ENCODE results near the gene NEDD4L. TPM values are rescaled to one million over a fixed set of nuclear protein-coding genes. Genes with fewer than 3 reads are reported as not detected.

Gene NEDD4L
- total and polyA plus RNA-seq, 3 donors from 2014 or later: 14.3 to 43.1 (median 42.7) TPM

DNA sequence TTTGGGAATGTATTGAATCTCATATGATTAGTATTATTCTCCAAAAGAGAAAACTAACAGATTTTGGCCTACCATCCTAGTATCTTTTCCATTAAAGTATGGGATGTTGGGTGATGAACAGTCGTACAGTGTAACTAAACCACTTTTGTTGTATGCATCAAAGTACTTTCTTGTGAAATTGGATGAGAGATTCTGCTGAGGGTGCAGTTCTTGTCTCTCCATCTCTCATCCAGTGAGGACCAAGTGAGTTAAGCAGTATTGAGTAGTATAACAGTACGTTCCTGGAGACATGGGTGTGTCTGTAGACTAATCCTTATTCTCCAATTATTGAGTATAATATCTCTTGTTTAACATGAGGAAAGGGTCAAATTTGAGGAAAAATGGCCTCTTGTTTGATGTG is 209.3 kb downstream of the NEDD4L start:
- Histone ChIP-seq H3K36me3 (ENCODE audit: low read depth, missing control alignments) (no peaks in the 10 kb centered on the region), H3K4me1 (no peaks in the 10 kb centered on the region), H3K9me3 (no peaks in the 10 kb centered on the region), H3K4me3 (no peak overlapping the region), H3K27me3 (no peaks in the 10 kb centered on the region), H3K27ac (no peak overlapping the region)
- no peak for DNase-seq
- intact Hi-C loops (cut with DNase I; ENCODE audit: low total_unique reads): no loop called here
- 85 to 92% methylated on average over 2 of the region's 2 CpGs for WGBS, 2 donors
- TF ChIP-seq, protein P1, sequence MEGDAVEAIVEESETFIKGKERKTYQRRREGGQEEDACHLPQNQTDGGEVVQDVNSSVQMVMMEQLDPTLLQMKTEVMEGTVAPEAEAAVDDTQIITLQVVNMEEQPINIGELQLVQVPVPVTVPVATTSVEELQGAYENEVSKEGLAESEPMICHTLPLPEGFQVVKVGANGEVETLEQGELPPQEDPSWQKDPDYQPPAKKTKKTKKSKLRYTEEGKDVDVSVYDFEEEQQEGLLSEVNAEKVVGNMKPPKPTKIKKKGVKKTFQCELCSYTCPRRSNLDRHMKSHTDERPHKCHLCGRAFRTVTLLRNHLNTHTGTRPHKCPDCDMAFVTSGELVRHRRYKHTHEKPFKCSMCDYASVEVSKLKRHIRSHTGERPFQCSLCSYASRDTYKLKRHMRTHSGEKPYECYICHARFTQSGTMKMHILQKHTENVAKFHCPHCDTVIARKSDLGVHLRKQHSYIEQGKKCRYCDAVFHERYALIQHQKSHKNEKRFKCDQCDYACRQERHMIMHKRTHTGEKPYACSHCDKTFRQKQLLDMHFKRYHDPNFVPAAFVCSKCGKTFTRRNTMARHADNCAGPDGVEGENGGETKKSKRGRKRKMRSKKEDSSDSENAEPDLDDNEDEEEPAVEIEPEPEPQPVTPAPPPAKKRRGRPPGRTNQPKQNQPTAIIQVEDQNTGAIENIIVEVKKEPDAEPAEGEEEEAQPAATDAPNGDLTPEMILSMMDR (IDR thresholded peaks at IDR 0.05): no peak
- TF ChIP-seq POLR2A (IDR thresholded peaks at IDR 0.05): no peak

DNA sequence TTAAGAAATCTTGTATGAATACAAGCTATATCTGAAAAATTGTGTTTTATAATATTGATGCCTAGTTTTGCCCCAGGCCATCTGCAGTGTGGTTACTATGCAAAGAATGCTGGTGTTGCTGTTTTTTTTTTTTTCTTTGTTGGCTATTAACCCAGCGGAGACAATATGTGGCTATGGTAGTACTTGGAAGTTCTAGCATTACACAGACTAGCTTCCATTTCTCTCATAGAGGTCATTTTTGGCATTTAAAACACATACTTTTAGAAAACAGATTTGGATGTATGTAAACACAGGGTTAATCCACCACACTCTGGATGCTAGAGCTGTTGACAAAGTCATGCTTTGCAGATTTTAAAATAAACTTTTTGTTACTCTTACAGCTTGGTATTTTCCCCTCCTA is 209.8 kb downstream of the NEDD4L start:
- H3K36me3 ChIP-seq (ENCODE audit: low read depth, missing control alignments): no peaks in the 10 kb centered on the region
- no peak overlapping the region for H3K4me3 ChIP-seq
- no peak for DNase-seq
- H3K27me3 ChIP-seq: no peaks in the 10 kb centered on the region
- H3K27ac ChIP-seq: no peak overlapping the region
- TF ChIP-seq, protein P1 (IDR thresholded peaks at IDR 0.05): no peak
- TF ChIP-seq POLR2A (IDR thresholded peaks at IDR 0.05): no peak
- no peaks in the 10 kb centered on the region for H3K9me3 ChIP-seq
- intact Hi-C loops (cut with DNase I; ENCODE audit: low total_unique reads): no loop called here
- H3K4me1 ChIP-seq: no peaks in the 10 kb centered on the region
- 97 to 100% methylated on average over 1 of the region's 1 CpG for WGBS, 2 donors

DNA sequence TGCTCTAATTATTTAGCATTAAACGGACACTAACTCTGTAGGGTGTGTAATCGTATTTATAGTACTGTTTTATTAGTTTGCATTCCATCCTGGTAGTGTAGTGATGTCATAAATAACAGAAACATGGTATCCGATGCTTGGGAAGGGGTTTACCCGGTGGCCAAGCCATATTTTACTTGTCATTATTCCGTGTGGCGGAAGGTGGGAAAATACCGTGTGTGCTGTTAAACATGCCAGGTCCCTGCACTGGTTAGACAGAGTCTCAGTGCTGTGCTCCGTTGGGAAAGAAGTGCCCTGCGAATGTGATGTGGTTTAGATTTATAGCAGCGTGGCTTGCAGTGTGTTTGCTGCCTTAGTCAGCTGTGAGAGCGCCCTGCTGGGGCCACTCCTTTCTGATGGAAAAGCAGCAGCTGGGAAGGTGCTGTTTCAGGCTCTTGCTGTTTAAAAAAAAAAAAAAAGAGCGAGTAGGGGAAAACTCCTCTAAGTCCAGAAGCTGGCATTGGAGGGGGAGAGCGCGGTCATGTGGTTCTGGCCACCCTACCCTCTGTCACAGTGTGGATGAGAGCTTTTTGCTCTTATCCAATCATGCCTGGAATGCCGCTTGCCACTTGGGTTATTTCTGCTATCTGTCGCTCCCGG is 211.0 kb downstream of the NEDD4L start:
- no peak for TF ChIP-seq POLR2A (IDR thresholded peaks at IDR 0.05)
- TF ChIP-seq, protein P1 (IDR thresholded peaks at IDR 0.05): no peak
- H3K9me3 ChIP-seq: no peaks in the 10 kb centered on the region
- DNase-seq: no peak
- H3K27ac ChIP-seq: no peak overlapping the region
- no peaks in the 10 kb centered on the region for H3K4me1 ChIP-seq
- no peak overlapping the region for H3K4me3 ChIP-seq
- WGBS, 2 donors: 49 to 62% methylated on average over 17 of the region's 17 CpGs
- H3K36me3 ChIP-seq (ENCODE audit: low read depth, missing control alignments): no peaks in the 10 kb centered on the region
- H3K27me3 ChIP-seq: no peaks in the 10 kb centered on the region
- intact Hi-C loops (cut with DNase I; ENCODE audit: low total_unique reads): no loop called here

DNA sequence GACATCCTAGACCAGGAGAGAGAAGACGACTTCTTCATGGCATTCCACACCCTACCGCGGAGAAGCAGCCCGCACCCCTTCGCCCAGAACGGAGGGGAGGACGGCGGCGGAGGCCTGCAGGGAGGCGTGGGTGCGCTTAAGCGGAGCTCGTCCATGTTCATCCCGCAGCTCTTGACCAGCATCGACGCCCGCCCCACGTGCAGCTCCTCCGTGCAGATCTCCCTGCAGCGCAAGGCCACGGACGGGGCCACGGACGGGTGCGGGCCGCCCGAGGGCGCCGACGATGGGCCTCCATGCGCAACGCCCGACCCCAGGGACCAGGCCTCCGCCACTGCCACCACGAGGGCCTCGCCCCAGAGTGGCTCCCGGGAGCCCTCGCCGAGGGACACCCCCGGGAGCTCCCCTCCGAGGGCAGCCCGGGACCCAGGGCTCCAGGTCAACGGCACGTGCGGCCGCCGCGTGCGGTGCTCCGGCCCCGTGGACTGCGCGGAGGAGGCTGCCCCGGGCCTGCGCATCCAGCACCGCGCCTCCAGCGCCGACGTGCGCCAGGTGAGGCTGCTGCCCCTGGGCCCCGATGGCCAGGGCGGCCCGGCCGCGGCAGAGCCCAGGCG is 211.8 kb downstream of the NEDD4L start:
- H3K9me3 ChIP-seq: no peaks in the 10 kb centered on the region
- no peak for DNase-seq
- 49 to 88% methylated on average over 6 to 67 of the region's 67 CpGs for WGBS, 2 donors

More for the DNA sequence above, 211.8 kb downstream of the NEDD4L start:
- intact Hi-C loops (cut with DNase I; ENCODE audit: low total_unique reads): no loop called here
- H3K4me1 ChIP-seq: no peaks in the 10 kb centered on the region
- H3K27ac ChIP-seq: no peak overlapping the region
- peak overlapping the region; percentile 29 to 38 for H3K4me3 ChIP-seq
- H3K36me3 ChIP-seq (ENCODE audit: low read depth, missing control alignments): no peaks in the 10 kb centered on the region
- H3K27me3 ChIP-seq: no peaks in the 10 kb centered on the region
- TF ChIP-seq, protein P1 (IDR thresholded peaks at IDR 0.05): no peak
- no peak for TF ChIP-seq POLR2A (IDR thresholded peaks at IDR 0.05)

All from testis (tissue), 3 donors.